HG03457 (cell line): Measurements from ENCODE around the gene EVL.

Experiments used
- ATAC-seq: cut with Tn5 transposase; IDR thresholded peaks from one replicate; pipeline ENCODE4 v1.9.1; 2021; ENCODE audit warnings: moderate number of reproducible peaks; ENCODE audit not compliant: unreplicated experiment

EVL gene

DNA sequence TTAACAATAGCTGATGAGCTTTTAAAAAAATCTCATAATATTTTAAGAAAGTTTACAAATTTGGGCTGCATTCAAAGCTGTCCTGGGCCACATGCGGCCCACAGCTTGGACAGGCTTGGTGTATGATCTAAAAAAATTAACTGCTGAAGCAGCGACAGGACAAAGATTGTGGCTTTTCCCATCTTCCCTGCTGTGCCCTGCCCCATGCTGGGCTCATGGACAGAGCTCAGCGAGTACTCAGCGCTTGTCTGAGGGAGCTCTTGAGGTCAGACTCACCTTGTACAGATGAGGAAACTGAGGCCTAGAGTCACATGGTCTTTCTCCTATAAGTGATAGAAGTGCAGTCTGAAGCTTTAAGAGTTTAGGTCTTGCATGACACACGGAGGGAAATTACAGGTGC lies 15.0 kb downstream of the EVL start:
- no peak for ATAC-seq

DNA sequence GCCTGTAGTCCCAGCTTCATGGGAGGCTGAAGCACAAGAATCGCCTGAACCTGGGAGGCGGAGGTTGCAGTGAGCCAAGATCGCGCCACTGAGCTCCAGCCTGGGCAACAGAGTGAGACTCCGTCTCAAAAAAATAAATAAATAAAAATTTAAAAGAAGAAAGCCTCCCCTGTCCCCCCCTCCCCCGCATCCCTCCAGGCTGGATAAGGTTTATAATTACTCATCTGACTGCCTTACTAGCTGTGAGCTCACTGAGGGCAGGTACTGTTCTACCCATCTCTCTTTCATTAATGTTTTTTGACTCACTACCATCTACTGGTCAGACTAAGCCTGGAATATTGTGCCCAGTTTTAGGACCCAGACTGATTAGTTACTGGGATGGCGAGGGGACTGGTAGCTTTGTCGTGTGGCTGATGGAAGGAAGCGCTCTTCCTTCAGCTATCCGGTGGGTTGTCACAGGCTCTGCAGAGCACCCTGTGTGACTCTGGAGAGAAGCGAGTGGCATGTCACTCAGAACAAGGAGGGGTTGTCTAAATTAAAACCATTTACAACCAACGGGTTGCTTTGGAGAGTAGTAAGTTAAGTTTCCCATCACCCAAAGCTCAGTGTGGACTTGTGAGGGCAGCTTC lies 16.9 kb downstream of the EVL start:
- no peak for ATAC-seq

DNA sequence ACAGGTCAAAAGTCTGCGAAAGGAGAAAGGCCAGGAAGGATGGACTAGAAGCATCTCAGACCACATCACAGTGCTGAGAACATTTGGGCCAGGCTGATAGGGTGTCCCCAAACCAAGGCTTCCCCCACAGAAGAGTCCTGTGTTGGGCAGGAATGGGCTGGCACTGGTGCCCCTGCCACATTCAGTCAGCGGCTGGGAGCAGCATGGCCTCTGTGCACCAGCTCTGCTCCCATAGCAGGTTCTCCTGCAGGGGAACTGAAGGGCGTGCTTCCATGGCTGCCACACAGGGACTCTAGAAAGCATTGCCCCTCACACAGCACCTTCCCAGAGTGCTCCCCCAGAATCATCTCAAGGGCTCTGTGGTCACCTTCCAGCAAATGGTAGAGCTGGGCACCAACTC lies 17.5 kb downstream of the EVL start:
- no peak for ATAC-seq

DNA sequence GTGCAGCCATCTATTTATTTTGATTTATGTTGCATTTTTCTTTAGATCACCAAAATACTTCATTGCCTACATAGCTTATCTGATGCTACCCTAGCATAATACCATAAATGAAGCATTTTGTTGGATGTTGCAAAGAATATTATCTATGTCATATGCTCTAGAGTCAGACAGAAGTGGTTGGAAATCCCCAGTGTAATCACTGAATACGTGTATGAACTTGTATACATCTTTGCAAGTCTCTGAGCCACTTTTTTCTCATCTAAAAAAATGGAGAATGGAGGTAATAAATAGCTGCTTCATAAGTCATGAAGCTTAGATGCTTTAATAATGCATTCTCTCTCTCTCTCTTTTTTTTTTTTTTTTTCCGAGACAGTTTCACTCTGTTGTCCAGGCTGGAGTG lies 18.5 kb downstream of the EVL start:
- no peak for ATAC-seq

DNA sequence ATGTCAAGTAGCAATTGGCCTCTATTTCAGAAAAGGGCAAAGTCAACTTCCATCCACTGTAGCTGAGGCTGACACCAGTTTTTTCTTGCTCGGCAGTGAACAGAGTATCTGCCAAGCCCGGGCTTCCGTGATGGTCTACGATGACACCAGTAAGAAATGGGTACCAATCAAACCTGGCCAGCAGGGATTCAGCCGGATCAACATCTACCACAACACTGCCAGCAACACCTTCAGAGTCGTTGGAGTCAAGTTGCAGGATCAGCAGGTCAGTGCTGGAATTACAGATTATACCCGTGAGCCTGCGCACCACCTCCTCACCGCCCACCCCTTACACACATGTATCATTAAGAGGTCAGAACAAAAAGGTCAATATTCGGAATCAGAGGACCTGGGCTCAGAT lies 19.4 kb downstream of the EVL start:
- ATAC-seq: no peak

DNA sequence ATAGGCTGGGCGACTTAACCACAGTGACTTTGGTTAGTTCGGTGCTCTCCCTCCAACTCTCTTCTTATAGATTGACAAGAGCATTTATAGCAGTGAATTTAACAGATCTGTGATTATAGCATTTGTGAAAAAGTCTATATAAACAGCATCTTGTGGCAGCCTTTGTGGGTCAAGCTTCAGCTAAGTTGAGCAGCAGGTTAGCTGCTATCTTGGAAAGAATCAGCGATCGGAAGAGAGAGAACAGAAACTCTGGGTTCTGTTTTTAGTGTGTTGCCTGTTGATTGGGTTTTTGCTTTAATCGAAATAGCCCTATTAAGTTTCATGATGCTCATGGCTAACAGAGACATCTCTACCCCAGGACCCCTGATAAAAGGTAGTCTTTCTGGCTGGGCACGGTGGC lies 20.2 kb downstream of the EVL start:
- no peak for ATAC-seq

DNA sequence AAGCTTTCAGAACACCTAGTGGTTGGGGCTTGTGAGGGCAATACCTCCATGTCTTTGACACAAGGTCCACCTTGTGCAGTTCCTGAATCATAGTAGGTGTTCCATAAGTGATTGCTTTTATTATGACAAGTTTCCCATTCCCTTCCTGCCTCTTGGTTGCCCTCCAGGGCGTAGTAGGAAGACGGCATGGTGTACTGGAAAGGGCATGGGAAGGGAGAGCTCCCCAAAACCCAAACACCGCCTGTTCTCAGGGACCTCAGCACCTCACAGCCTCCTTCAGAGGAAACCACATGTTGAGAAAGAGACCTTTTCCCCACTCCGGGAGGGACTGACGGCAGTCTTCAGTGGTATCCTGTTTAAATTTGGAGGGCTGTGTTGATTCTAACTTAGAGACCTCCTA lies 21.1 kb downstream of the EVL start:
- no peak for ATAC-seq

DNA sequence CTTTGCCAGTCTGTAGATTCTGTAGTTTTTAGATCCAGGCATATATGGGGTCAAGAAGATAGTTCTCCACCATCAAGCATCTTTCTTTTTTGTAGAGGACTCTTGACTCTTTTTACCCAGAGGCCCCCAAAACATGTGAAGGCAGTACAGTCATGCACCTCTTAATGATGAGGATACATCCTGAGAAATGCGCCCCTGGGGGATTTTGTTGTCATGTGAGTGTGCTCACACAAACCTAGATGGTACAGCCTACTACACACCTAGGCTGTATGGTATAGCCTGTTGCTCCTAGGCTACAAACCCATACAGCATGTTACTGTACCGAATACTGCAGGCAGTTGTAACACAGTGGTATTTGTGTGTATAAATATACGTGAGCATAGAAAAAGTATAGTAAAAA lies 23.0 kb downstream of the EVL start:
- no peak for ATAC-seq

DNA sequence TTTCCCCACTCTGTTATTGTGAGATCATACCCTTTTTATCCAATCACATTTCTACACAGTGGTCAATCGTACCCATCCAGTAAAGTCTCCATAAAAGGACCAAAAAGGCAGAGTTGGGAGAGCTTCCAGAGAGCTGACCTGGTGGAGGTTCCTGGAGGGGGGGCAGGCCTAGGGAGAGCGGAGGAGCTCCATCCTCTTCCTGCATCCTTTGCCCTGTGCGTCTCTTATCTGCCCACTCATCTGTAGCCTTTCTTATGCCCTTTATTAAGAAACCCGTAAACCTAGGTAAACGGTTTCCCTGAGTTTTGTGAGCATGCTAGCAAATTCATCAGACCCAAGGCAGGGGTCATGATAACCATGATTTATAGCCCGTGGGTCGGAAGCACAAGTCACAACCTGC lies 26.2 kb downstream of the EVL start:
- no peak for ATAC-seq

DNA sequence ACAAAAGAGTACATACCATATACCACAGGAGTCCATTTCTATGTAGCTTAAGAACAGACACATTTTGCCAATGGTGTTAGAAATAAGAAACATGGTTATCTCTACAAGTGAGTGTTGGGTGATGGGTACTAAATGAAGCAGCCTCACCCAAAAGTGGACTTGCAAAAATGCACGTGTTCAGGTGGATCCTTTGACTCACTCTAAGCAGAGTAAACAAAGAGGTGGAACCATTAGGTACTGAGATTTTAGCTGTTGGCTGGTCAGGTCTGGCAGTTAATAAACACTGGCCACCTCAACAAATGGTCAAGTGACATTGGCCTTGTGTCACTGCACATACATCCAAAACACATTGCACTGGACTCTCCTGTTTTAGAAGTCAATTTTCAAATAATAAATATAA lies 27.6 kb downstream of the EVL start:
- ATAC-seq: no peak

DNA sequence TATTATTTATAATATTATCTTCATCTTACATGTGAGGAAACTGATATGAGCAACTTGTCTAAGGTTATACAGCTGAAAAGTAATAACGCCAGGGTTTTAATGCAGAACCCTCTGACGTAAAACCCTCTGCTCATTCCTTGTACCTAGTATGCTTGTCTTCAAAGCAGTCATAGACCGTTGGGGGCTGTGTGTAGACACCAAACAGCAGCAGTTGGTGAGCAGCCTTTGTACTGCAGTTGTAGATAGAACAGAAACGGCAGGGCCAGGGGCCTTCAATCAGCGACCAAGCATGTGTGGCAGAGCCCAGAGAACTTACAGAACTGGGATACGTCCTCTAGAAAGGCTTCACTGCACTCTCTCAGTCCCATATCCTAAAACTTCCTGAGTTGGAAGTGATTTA lies 28.1 kb downstream of the EVL start:
- no peak for ATAC-seq

DNA sequence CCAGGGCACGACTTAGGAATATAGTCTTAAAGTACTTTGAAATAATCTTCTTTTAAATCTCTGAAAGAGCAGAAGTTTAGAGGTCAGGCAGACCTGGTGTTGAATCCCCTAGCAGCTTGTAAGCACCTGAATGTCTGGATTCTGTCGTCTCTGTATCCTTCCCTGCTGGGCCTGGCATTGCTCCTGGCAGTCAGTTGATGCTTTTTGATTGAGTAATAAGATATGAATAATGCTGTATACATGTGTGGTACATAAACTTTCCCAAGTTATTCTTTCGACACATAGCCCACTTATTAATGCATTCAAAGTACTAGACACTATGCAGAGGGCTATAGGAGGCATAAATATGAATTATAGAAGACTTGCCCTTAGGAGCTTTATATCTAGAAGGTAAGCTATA lies 31.4 kb downstream of the EVL start:
- ATAC-seq: no peak

DNA sequence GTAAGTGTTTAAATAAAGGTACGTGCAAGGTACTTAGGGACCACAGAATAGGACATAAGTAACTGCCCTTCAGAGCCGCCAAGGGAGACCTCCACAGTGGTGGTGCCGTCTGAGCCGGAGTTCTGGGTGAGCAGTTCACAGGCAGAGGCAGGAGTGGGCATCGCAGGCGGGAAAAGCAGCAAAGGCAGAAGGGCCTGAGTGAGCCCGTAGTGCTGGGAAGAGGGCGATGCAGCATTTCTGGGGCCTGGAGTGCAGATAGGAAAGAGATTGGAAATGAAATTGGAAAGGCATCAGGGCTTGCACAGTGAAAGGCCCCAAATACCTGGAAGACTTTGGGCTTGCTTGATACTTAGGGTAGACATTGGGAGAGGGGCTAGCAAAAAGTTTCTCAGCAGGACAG lies 32.9 kb downstream of the EVL start:
- ATAC-seq: no peak

DNA sequence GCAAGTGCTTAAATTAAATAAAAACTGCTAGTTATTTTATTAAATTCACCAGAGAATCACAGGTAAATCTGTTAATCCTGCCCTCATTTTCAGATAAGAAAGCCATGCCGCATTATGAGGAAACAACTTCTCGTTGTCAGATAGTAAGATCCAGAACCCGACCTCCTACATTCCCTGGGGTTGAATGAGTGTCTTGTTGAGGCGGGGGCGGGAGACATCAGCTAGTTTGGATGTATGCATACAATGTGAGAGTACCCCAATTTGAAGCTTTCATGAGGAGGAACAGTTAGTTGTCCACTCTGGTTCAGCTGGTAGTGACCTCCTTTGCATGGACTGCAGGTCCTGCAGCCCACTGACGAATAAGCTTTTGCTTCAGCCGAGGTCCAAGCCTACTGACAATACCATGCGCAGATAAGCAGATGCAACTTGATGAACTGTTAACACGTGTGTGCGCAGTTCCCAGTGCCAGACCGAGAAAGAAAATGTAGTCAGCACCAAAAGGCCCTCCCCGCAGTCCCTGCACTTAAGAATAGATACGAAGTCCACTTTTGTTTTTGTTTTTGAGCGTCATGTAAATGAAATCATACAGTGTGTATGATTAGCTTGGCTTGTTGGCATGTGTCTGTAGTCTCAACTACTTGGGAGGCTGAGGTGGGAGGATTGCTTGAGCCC lies 34.9 kb downstream of the EVL start:
- no peak for ATAC-seq

DNA sequence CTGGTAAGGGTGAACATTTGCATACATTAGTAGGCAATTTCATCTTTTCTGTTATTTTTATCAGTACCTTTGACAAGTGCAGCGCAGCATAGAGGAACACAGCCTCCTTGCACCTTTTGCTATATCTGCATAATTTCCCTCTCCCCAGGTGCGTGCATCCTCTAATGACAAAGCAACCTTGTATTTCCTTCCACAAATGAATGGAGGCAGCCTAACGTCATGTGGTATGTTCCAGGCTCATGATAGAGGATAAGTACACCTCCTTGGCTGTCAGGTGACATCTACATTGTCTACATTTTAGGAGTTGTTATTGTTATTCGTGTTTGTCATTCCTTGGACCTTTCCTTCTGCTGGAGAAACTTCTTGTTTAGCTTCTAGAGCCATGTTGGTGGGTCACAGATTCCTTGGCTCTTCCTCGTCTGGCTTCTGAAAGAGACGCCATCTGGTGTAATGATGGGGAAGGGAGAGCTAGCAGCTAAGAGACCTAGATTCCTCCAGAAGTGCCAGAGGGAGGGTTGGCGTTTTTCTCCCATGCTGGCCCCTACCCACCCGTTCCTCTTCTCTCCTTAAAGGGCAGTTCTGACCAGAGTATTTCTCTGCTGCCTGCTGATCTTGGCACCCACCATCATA lies 37.0 kb downstream of the EVL start:
- no peak for ATAC-seq

DNA sequence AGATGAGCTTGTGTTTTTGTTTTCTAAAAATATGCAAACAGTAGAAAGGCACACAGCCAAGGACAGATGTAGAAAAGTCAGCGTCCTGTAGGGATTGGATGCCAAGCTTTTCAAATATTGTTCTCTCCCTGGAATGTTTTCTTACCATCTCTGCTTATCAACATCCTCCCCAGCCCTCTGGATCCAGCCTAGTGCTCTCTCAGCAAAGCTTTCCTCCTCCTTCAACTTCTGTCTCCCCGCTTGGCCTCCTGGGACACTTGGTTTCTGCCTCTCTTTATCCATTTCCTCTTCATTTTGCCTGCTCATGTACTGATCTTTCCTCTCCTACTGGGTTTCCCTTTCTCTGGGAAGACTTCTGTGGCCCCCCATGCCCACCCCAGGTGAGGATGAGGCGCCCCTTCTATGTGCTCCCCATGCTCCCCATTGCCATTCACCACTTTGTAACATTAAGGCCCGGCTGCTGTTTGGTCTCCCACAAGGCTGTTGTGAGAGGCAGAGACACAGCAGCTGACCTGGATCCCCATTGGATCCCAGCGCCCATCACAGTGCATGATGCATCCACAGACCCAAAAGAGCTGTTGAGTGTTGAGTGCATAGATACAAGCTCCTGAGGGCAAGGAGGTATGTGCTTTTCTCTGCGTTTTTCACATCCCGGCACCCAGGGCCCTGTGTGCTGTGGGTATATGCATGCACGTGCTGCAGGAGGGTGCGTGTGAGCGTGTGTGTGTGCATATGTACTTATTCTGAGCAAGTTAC lies 38.2 kb downstream of the EVL start:
- ATAC-seq: no peak

DNA sequence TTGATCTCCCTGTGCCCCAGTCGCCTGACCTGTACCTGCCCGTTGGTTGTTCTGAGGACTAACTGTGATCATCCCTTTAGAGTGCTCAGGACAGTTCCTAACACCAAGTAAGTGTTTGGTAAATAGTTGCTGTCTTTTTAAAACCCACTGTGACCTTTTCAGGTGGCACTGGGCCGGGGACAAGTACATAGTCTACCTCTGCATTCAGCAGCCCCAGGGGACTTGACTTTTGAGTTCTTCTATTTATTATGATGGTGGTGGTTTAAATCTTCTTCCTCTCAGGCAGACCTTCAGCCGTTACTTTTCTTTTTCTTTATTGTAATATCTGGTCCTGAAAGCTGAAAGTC lies 38.8 kb downstream of the EVL start:
- ATAC-seq: no peak

DNA sequence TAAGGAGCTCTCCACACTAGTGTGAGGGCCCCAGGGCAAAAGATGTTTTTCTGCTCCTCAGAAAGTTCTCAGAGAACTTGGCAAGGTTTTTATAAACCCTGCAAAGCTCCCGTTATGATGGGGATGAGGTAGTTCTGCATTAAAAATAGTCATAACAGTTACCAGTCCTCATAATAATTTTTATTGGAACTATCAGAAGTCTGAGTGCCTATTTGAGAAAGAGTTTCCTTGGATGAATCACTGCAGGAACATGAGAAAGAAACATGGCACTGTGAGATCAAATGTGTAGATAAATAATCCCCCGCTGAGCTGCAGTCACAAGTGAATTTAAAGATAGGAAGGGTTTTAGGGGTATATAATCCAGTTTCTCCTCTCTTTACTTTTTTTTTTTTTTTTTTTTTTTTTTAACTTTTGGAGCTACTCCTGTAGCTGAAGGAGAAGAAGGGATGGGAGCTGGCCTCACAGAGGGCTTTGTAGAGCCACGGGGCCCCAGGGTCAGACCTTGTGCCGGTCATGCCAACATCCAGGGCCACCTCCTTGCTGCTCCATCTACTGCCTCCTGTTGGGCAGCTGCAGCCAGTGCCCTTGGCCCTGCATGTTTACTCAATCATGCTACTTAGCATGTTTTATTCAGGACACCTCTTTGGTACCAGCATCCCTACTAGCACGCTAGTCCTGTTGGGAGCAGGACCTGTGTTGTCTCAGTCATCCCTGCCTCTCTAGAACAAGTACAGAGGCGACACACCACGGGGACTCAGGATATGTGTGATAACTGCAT lies 39.5 kb downstream of the EVL start:
- no peak for ATAC-seq

DNA sequence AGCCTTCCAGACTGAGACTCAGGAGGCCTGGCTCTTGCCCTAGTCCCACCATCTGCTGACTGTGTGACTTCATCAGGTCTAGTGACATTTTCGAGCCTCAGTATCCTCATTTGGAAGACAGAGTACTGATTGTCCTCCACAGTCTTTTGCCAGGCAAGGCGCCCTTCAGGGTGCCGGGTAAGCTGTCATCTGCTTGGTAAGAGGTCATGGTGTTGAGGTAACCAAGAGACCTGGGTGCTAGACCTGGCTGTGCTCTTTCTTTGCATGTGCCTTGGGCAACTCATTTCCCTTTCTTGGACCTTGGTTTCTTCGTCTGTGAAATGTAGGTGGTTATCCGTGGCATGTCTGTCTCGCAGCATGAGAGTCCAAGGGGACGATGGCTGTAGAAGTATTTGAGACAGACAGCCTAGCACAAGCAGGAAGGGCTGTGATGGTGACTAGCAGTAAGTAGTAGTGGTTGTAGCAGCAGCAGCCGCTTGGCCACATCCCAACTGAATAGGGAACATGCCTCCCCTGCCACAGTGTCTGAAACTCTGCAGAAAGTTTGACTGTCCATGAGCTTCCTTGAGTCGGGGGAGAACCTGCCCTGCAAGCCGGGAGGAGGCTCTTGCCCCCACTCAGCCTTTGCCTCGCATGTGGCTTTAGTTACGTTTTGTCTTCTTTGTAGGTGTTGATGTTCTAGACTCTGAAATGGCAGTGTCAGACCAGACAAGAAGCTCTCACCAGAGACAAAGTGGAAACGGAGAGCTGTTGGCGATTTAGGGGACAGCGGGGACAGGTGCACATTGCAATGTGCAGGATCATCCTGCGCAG lies 40.3 kb downstream of the EVL start:
- ATAC-seq: no peak
